ENCODE data around the gene ADAMTS8. TPM values are rescaled to one million over a fixed set of nuclear protein-coding genes. Genes with fewer than 3 reads are reported as not detected.

Gene ADAMTS8
- polyA plus RNA-seq, 1 of the 3 experiments (the other 2 are of a cell fraction): not detected

DNA sequence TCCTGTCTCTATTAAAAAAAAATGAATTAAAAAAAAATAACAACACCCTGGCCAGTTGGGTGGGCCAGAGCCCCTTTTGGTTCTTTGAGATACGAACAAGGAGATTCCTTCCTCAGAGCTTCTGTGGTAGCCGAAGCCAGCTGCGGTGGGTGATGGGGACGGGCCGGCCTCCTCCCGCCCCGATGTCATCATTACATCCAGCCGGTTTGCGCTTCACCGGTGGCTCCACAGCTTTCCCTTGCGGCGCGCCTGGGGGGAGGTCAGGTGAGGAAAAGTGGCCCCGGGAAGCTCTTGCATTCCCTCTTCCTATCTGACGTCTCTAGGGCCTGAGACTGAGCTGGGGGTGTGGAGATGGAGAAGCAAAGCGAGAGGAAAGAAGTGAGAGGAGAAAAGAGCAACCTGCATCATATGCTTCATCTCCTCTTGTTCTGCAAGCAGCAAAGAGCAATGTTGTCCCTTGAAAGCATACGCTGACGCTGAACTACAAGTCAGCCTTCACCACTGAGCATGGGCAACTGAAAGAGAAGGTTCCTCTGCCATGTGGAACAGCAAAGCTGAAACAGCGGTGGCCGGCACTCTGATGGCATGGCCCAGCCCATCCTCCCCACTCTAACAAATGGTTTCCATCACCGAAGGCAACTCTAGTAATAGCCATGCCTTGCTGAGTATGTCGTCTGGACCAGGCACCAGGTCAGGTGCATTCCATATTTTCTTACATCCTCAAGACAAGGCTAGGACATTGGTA, 6.0 kb downstream of the ADAMTS8 start:
- Histone ChIP-seq H3K9ac (no peak overlapping the region), H3F3A (replicated peaks; ENCODE audit: insufficient read depth) (no peaks in the 10 kb centered on the region), H2AFZ (ENCODE audit: low read depth) (no peak overlapping the region), H3K36me3 (replicated peaks in 1 of 2; ENCODE audit: control insufficient read depth in 1 of 2, insufficient read depth in 2 of 2, low read length in 1 of 2) (no peaks in the 10 kb centered on the region), H3K4me1 (ENCODE audit: control insufficient read depth in 1 of 2, insufficient read depth in 2 of 2, low read depth in 1 of 2, low read length in 1 of 2) (no peaks in the 10 kb centered on the region; a peak in 1 of 4 replicates), H3K4me3 (ENCODE audit: low read depth in 2 of 2, low read length in 1 of 2) (no peak overlapping the region), H4K20me1 (ENCODE audit: insufficient read depth) (no peaks in the 10 kb centered on the region), H3K9me2 (no peaks in the 10 kb centered on the region), H3K9me3 (no peaks in the 10 kb centered on the region), H3K27ac (ENCODE audit: low read depth in 2 of 2, low read length in 1 of 2) (no peak overlapping the region), H3K4me2 (no peak overlapping the region), H3K27me3 (ENCODE audit: insufficient read depth) (peaks cover 47% of the 10 kb centered on the region), H3K79me2 (ENCODE audit: insufficient read depth) (no peaks in the 10 kb centered on the region)
- 71% methylated on average over 15 of the region's 22 CpGs for WGBS (ENCODE audit: low lambda C conversion rate)
- no peak for DNase-seq
- ChIA-PET POLR2A (no interaction called here), CTCF (interaction anchor here (0.7 kb wide), 1 partner anchor 296 kb away, joined by 3 read pairs; no protein-coding TSS in a partner anchor)
- TF ChIP-seq GABPA (IDR thresholded peaks at IDR 0.05; ENCODE audit: low read depth) (no peak), GATA2 (CRISPR knock-in tag; IDR thresholded peaks at IDR 0.05) (no peak), NRF1 (IDR thresholded peaks at IDR 0.05; ENCODE audit: low read depth, low read length) (no peak), IRF3 (IDR thresholded peaks at IDR 0.05; ENCODE audit: low read depth, low read length) (no peak), NFIC (IDR thresholded peaks at IDR 0.05; ENCODE audit: borderline replicate concordance) (no peak), EZH2phosphoT487 (IDR thresholded peaks at IDR 0.05; ENCODE audit: borderline replicate concordance, low read depth) (no peak), TEAD4 (IDR thresholded peaks at IDR 0.05; ENCODE audit: borderline replicate concordance, insufficient read depth) (no peak)
- TF ChIP-seq, protein P1, sequence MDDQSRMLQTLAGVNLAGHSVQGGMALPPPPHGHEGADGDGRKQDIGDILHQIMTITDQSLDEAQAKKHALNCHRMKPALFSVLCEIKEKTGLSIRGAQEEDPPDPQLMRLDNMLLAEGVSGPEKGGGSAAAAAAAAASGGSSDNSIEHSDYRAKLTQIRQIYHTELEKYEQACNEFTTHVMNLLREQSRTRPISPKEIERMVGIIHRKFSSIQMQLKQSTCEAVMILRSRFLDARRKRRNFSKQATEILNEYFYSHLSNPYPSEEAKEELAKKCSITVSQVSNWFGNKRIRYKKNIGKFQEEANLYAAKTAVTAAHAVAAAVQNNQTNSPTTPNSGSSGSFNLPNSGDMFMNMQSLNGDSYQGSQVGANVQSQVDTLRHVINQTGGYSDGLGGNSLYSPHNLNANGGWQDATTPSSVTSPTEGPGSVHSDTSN (IDR thresholded peaks at IDR 0.05): no peak

DNA sequence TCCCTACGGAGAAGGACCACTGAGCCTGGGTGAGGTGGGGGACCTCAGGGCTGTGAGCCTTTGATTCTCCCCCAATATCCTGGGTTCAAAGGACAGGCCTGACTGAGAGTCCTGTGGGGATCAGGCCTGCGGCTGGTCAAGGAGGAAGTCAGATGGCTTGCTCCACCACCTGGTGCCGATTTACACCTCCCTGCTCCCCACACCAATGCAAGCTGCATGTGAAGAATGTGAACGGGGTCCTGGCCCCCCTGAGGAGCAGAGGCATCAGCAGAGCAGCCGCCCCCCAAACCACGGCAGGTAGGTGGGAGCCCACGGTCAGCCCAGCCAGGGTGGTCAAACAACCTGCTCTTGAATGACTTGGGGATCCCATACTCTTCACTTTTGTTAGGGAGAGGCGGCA, 6.7 kb downstream of the ADAMTS8 start:
- no peak for DNase-seq
- Histone ChIP-seq H3K4me1 (ENCODE audit: control insufficient read depth in 1 of 2, insufficient read depth in 2 of 2, low read depth in 1 of 2, low read length in 1 of 2) (no peaks in the 10 kb centered on the region), H3K9ac (no peak overlapping the region), H3K27me3 (ENCODE audit: insufficient read depth) (peaks cover 39% of the 10 kb centered on the region), H3K9me2 (no peaks in the 10 kb centered on the region), H3K4me3 (ENCODE audit: low read depth in 2 of 2, low read length in 1 of 2) (no peak overlapping the region), H3K79me2 (ENCODE audit: insufficient read depth) (no peaks in the 10 kb centered on the region), H3K9me3 (no peaks in the 10 kb centered on the region), H4K20me1 (ENCODE audit: insufficient read depth) (no peaks in the 10 kb centered on the region), H3K4me2 (no peak overlapping the region), H3F3A (replicated peaks; ENCODE audit: insufficient read depth) (no peaks in the 10 kb centered on the region), H2AFZ (ENCODE audit: low read depth) (no peak overlapping the region), H3K36me3 (replicated peaks in 1 of 2; ENCODE audit: control insufficient read depth in 1 of 2, insufficient read depth in 2 of 2, low read length in 1 of 2) (no peaks in the 10 kb centered on the region), H3K27ac (ENCODE audit: low read depth in 2 of 2, low read length in 1 of 2) (no peak overlapping the region)
- CTCF ChIA-PET: interaction anchor here (1.2 to 1.4 kb wide), 3 partner anchors 209 to 473 kb away, joined by 3 to 5 read pairs (median 5); no protein-coding TSS in a partner anchor
- no peak for TF ChIP-seq NFIC (IDR thresholded peaks at IDR 0.05; ENCODE audit: borderline replicate concordance)
- TF ChIP-seq GABPA (IDR thresholded peaks at IDR 0.05; ENCODE audit: low read depth): no peak
- TF ChIP-seq RFX5 (IDR thresholded peaks at IDR 0.05; ENCODE audit: low read length): no peak
- TF ChIP-seq MEF2A (IDR thresholded peaks at IDR 0.05; ENCODE audit: borderline replicate concordance, low read depth): no peak
- TF ChIP-seq MXI1 (IDR thresholded peaks at IDR 0.05; ENCODE audit: low read depth, low read length): no peak
- WGBS (ENCODE audit: low lambda C conversion rate): 69% methylated on average over 6 of the region's 8 CpGs
- POLR2A ChIA-PET: no interaction called here
